Nephron (organoid): ENCODE measurements around the gene NTSR1.

Experiments used
- H3K27ac Mint-ChIP-seq, 3 experiments: 2 replicates each; pipeline ENCODE4 v1.8.0; 2020; ENCODE audit warnings: mixed read lengths in 3 of 3, mild to moderate bottlenecking in 2 of 3, moderate library complexity in 1 of 3
- H3K27me3 Mint-ChIP-seq: 2 replicates; pipeline ENCODE4 v1.8.0; 2021; ENCODE audit warnings: low read depth, mild to moderate bottlenecking, moderate library complexity, mixed read lengths
- H3K36me3 Mint-ChIP-seq: 2 replicates; pipeline ENCODE4 v1.8.0; 2020; ENCODE audit warnings: low read depth, mixed read lengths
- H3K4me1 Mint-ChIP-seq: 2 replicates; pipeline ENCODE4 v1.8.0; 2020; ENCODE audit warnings: mixed read lengths
- H3K4me3 Mint-ChIP-seq, 3 experiments: 2 replicates each; pipeline ENCODE4 v1.8.0; 2020; ENCODE audit warnings: mild to moderate bottlenecking in 3 of 3, mixed read lengths in 3 of 3, moderate library complexity in 2 of 3
- H3K9me3 Mint-ChIP-seq: 2 replicates; pipeline ENCODE4 v1.8.0; 2020; ENCODE audit warnings: mixed read lengths
- TF ChIP-seq, protein P1 (sequence below), 3 experiments: fragments of 200-600 bp; sonication (generic); IDR thresholded peaks; one replicate each; pipeline ENCODE4 v1.5.0; 2021; ENCODE audit warnings: antibody characterized with exemption in 3 of 3; ENCODE audit not compliant: unreplicated experiment in 3 of 3

NTSR1 gene

DNA sequence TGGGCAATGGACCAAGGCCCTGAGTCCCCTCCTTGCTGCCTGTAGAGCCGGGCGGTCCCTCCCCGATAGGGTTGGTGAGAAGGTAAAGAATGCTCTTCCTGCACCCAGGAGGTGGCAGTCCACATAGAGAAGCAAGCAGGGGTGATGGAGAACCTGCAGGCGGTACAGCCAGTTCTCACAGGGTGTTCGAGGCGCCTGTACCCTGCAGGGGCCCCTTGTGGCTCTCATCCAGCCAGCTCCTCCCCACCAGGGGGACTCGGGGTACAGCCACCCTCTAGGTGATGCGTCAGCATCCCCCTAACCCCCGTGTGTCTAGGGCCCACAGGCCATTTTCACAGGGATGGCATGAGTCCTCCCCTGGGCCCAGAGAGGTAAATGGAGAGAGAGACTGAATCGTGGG, 103.1 kb downstream of the NTSR1 start:
- Mint-ChIP-seq H3K9me3 (no peaks in the 10 kb centered on the region), H3K27me3 (peaks cover 19% of the 10 kb centered on the region), H3K27ac (no peak overlapping the region), H3K4me1 (peaks cover 8% of the 10 kb centered on the region), H3K4me3 (no peak overlapping the region), H3K36me3 (peaks cover 7% of the 10 kb centered on the region)
- TF ChIP-seq, protein P1, sequence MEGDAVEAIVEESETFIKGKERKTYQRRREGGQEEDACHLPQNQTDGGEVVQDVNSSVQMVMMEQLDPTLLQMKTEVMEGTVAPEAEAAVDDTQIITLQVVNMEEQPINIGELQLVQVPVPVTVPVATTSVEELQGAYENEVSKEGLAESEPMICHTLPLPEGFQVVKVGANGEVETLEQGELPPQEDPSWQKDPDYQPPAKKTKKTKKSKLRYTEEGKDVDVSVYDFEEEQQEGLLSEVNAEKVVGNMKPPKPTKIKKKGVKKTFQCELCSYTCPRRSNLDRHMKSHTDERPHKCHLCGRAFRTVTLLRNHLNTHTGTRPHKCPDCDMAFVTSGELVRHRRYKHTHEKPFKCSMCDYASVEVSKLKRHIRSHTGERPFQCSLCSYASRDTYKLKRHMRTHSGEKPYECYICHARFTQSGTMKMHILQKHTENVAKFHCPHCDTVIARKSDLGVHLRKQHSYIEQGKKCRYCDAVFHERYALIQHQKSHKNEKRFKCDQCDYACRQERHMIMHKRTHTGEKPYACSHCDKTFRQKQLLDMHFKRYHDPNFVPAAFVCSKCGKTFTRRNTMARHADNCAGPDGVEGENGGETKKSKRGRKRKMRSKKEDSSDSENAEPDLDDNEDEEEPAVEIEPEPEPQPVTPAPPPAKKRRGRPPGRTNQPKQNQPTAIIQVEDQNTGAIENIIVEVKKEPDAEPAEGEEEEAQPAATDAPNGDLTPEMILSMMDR (IDR thresholded peaks at IDR 0.05; ENCODE audit: unreplicated experiment in 3 of 3): no peak
